DND-41 (cell line): ENCODE data around the gene LMOD2.

Experiments used
- ATAC-seq: fragments of 200-7000 bp; cut with Tn5 transposase; 3 replicates; pipeline ENCODE4 v1.9.1; 2021; ENCODE audit warnings: low read depth; ENCODE audit not compliant: insufficient read depth
- DNase-seq: peaks from one replicate; pipeline ENCODE4 v3.0.0-alpha.2; 2020
- H2AFZ ChIP-seq: 2 replicates; pipeline ENCODE4 v1.6.0; 2012; ENCODE audit warnings: low read depth, low read length
- H3K27ac ChIP-seq: 2 replicates; pipeline ENCODE4 v1.5.1; 2012; ENCODE audit warnings: low read length, inconsistent platforms
- H3K27me3 ChIP-seq: fragments of 200-600 bp; sonication (generic); 2 replicates; pipeline ENCODE4 v1.6.0; 2012; ENCODE audit warnings: low read length, mild to moderate bottlenecking, inconsistent platforms; ENCODE audit not compliant: insufficient read depth, poor library complexity
- H3K36me3 ChIP-seq: 2 replicates; pipeline ENCODE4 v1.5.1; 2012; ENCODE audit warnings: low read length, inconsistent platforms; ENCODE audit not compliant: insufficient read depth
- H3K4me1 ChIP-seq: 2 replicates; pipeline ENCODE4 v1.5.1; 2012; ENCODE audit warnings: mild to moderate bottlenecking, low read length; ENCODE audit not compliant: insufficient read depth
- H3K4me2 ChIP-seq: 2 replicates; pipeline ENCODE4 v1.6.0; 2012; ENCODE audit warnings: mild to moderate bottlenecking, moderate library complexity, low read length, inconsistent platforms; ENCODE audit not compliant: insufficient read depth
- H3K4me3 ChIP-seq, 2 experiments: fragments of 200-600 bp in 1 of 2; shearing (Covaris generic) in 1 of 2; 2 replicates each; pipeline ENCODE4 v1.5.1; 2012 to 2016; ENCODE audit warnings: inconsistent platforms in 2 of 2, low read length in 2 of 2, mild to moderate bottlenecking in 2 of 2, low read depth in 1 of 2, moderate library complexity in 1 of 2
- H3K79me2 ChIP-seq: 2 replicates; pipeline ENCODE4 v1.6.0; 2012; ENCODE audit warnings: low read length, inconsistent platforms; ENCODE audit not compliant: insufficient read depth
- H3K9ac ChIP-seq: 2 replicates; pipeline ENCODE4 v1.6.0; 2012; ENCODE audit warnings: low read depth, mild to moderate bottlenecking, inconsistent platforms, low read length, moderate library complexity
- H3K9me3 ChIP-seq: 2 replicates; pipeline ENCODE4 v1.5.1; 2012; ENCODE audit warnings: low read length, moderate library complexity, mild to moderate bottlenecking, inconsistent platforms; ENCODE audit not compliant: insufficient read depth, severe bottlenecking
- H4K20me1 ChIP-seq: 2 replicates; pipeline ENCODE4 v1.6.0; 2012; ENCODE audit warnings: low read length; ENCODE audit not compliant: insufficient read depth
- EZH2 ChIP-seq: IDR thresholded peaks from 3 replicates; pipeline ENCODE4 v1.6.1; 2012; ENCODE audit warnings: borderline replicate concordance, low read depth, mild to moderate bottlenecking, moderate library complexity, low read length, inconsistent platforms; ENCODE audit not compliant: severe bottlenecking
- TF ChIP-seq, protein P1 (sequence below): IDR thresholded peaks from 2 replicates; pipeline ENCODE4 v1.5.1; 2012; ENCODE audit warnings: borderline replicate concordance, low read length, moderate library complexity, mild to moderate bottlenecking; ENCODE audit not compliant: poor library complexity, severe bottlenecking; ENCODE audit errors: extremely low read depth

The LMOD2 gene

DNA sequence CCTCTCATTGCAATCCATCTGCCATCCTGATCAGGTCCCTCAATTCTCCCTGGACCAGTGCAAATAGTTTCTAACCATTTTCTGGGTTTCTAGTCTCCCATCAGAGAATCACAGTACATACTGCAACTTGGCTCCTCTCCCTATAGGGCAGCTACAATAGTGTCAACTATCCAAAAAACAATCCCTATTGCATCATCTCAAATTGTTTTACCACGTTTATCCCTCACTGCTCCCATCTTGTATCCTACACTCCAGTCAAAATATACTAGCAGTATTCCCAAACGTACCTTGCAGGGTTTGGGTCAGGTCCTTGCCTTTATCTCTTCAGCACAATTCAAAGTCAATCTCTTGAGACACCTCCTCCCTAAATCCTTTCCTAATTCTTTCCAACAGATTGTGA, 30.4 kb upstream of the LMOD2 start:
- Histone ChIP-seq H2AFZ (no peak overlapping the region), H3K79me2 (no peaks in the 10 kb centered on the region)
- no peak for DNase-seq

DNA sequence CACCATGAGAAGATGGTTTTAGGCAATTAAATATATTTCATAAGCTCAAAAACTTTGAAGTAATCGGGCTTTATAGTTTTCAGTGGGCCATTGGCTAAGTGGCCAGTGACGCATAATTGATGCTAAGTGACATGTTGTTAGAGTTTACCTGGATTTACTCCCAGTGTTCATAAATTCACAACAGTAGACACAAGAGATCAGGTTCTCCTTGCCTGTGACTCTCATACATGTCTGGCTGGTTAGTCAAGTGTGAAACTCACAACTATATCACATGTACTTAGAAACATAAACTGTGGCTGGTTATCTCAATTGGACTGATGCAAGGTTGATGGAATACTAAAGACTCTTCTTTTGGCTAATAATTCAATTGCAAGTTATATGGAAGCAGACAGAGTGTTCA, 27.8 kb upstream of the LMOD2 start:
- no peak overlapping the region for H3K4me2 ChIP-seq
- TF ChIP-seq, protein P1, sequence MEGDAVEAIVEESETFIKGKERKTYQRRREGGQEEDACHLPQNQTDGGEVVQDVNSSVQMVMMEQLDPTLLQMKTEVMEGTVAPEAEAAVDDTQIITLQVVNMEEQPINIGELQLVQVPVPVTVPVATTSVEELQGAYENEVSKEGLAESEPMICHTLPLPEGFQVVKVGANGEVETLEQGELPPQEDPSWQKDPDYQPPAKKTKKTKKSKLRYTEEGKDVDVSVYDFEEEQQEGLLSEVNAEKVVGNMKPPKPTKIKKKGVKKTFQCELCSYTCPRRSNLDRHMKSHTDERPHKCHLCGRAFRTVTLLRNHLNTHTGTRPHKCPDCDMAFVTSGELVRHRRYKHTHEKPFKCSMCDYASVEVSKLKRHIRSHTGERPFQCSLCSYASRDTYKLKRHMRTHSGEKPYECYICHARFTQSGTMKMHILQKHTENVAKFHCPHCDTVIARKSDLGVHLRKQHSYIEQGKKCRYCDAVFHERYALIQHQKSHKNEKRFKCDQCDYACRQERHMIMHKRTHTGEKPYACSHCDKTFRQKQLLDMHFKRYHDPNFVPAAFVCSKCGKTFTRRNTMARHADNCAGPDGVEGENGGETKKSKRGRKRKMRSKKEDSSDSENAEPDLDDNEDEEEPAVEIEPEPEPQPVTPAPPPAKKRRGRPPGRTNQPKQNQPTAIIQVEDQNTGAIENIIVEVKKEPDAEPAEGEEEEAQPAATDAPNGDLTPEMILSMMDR = no peak
- no peak for TF ChIP-seq EZH2
- H3K4me1 ChIP-seq = no peaks in the 10 kb centered on the region
- H4K20me1 ChIP-seq = no peaks in the 10 kb centered on the region
- no peak overlapping the region for H2AFZ ChIP-seq
- no peaks in the 10 kb centered on the region for H3K79me2 ChIP-seq
- no peaks in the 10 kb centered on the region for H3K9me3 ChIP-seq
- H3K27ac ChIP-seq = no peak overlapping the region
- DNase-seq (no peak), ATAC-seq (no peak)
- no peak overlapping the region for H3K4me3 ChIP-seq
- no peak overlapping the region for H3K9ac ChIP-seq
- H3K36me3 ChIP-seq = no peaks in the 10 kb centered on the region
- H3K27me3 ChIP-seq = no peaks in the 10 kb centered on the region

More for the DNA sequence above, 30.4 kb upstream of the LMOD2 start:
- no peak for TF ChIP-seq EZH2
- TF ChIP-seq, protein P1 = no peak
- Histone ChIP-seq H3K27me3 (no peaks in the 10 kb centered on the region), H3K4me1 (no peaks in the 10 kb centered on the region), H3K4me3 (no peak overlapping the region), H3K9me3 (no peaks in the 10 kb centered on the region), H3K9ac (no peak overlapping the region), H3K36me3 (no peaks in the 10 kb centered on the region), H3K27ac (no peak overlapping the region), H3K4me2 (no peak overlapping the region), H4K20me1 (no peaks in the 10 kb centered on the region)
- ATAC-seq = no peak

DNA sequence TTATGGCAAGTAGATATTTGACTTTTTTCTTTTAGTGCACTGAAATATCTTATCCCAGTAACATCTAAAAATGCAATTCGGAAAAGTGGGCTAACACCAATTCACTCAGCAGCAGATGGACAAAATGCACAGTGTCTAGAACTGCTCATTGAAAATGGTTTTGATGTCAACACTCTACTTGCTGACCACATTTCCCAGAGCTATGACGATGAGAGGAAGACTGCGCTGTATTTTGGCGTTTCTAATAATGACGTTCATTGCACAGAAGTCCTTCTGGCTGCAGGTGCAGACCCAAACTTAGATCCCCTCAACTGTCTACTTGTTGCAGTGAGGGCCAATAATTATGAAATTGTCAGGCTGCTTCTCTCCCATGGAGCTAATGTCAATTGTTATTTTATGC, 26.8 kb upstream of the LMOD2 start:
- Histone ChIP-seq H3K4me2 (no peak overlapping the region), H4K20me1 (no peaks in the 10 kb centered on the region), H3K27ac (no peak overlapping the region), H3K4me3 (no peak overlapping the region), H3K9ac (no peak overlapping the region), H3K9me3 (no peaks in the 10 kb centered on the region), H3K4me1 (no peaks in the 10 kb centered on the region), H2AFZ (no peak overlapping the region), H3K79me2 (no peaks in the 10 kb centered on the region), H3K27me3 (no peaks in the 10 kb centered on the region), H3K36me3 (no peaks in the 10 kb centered on the region)
- DNase-seq (no peak), ATAC-seq (no peak)
- TF ChIP-seq, protein P1 = no peak
- no peak for TF ChIP-seq EZH2

DNA sequence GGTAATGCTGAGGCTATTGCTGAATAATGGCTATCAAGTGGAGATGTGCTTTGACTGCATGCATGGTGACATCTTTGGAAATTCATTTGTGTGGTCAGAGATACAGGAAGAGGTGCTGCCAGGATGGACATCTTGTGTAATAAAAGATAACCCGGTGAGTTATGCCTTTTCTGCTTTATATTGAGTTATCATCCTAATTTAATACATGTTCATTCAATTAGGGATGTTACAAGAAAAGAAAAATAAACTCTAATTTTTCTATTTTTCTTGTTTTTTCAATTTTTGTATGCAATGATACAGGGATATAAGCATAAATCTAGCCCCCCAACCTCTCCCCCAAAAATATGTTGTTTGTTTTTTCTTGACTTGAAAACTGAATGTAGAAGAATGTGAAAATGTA, 26.4 kb upstream of the LMOD2 start:
- no peak for ATAC-seq
- Histone ChIP-seq H3K4me3 (no peak overlapping the region), H3K27ac (no peak overlapping the region), H3K9me3 (no peaks in the 10 kb centered on the region), H3K4me1 (no peaks in the 10 kb centered on the region), H2AFZ (no peak overlapping the region), H4K20me1 (no peaks in the 10 kb centered on the region), H3K27me3 (no peaks in the 10 kb centered on the region), H3K9ac (no peak overlapping the region), H3K36me3 (no peaks in the 10 kb centered on the region), H3K4me2 (no peak overlapping the region), H3K79me2 (no peaks in the 10 kb centered on the region)
- no peak for DNase-seq
- TF ChIP-seq EZH2 = no peak
- TF ChIP-seq, protein P1 = no peak
